ENCODE measurements around the gene PLD6.

The PLD6 gene

DNA sequence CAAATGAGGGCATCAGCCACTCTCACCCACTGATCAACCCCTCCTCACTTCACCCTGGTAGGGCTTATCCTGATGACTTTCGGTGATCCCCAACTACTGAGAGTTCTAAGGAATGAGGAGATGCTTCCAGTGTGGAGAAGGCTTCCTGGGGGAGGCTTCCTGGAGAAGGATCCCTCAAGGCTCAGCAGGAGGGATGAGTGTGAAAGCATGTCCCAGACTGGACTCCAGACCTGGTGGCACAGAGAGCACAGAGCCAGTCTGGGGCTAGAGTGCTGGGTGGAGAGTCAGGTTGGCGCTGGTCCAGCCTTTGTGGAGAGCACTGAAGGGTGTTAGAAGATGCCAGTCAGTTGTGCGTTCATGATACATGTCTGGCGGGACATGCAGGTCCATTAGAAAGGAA, 53.7 kb downstream of the PLD6 start:
- DNase-seq, result no peak

- no peak for DNase-seq
These were observed 54.2 kb downstream of the PLD6 start for GRCh38 chr17:17151962-17152361.

DNA sequence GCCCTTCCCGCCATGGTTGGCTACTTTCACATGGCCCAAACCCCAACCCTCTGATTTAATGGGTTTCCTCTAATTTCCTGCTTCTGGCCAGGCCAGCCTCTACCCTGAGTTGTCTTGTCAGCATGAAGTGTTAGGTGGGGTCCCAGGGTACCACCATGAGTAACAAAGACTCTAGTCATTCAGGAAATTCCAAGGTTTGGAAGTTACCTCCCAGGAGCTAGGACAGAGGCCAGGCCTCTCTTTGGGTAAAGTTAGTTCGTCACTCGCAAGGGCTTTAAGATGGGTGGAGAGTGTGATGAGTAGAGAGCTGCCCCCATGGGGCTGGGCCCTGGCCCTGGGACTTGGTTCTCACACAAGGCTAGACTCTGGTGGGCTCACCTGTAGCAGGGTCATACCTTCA, 54.6 kb downstream of the PLD6 start:
- no peak for DNase-seq

DNA sequence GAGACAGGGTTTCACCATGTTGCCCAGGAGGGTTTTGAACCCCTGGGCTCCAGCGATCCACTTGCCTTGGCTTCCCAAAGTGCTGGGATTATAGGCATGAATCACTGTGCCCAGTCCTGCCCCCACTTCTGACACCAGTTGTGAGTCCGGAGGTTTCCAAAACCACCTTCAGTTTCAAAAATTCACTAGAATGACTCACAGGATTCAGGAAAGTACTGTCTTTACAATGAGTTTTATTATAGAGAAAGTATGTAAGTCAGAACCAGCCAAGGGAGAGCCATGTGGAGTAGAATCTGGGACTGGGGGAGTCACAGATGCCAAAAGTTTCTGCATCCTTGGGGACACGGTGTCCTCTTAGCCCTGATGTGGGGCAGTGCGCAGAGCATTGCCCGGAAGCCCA, 55.1 kb downstream of the PLD6 start:
- DNase-seq, result no peak

All from CD4-positive, alpha-beta T cell treated with Interleukin-17A for 1 hour (primary cell).